Posterior vena cava (tissue), 2 donors: ENCODE measurements around the gene CBX3. TPM values are rescaled to one million over a fixed set of nuclear protein-coding genes. Genes with fewer than 3 reads are reported as not detected.
"Not testable (repeated sequence)": the region's sequence is repeated elsewhere in the genome, so short reads cannot be mapped to it uniquely, and the experiment has no call there.

Experiments used
- DNase-seq: peaks from one replicate; pipeline ENCODE4 v3.0.0-alpha.2; 2020; ENCODE audit warnings: low spot score
- intact Hi-C, 2 donors: fragments of 100-400 bp; cut with DNase I; formaldehyde crosslinking; loops; one replicate each; pipeline versions ENCODE4 v1.14.1 to v1.14.2; 2022 to 2023
- total RNA-seq, 2 donors: library from RNA; stranded (reverse); fragmentation: NEBNext Ultra II Directional; extraction: Animal tissue kit (Norgen Biotek cat#: 25700); gene quantifications; one replicate each; pipeline ENCODE4 v1.2.1, GENCODE V29; 2021
- donor health status: DM: yes; HTN: yes; CAD: no.
- donor health status: DM: yes; HTN: yes; CAD: no.

CBX3 gene
- total RNA-seq, 2 donors from 2014 or later, result 74.2 to 94.8 TPM

DNA sequence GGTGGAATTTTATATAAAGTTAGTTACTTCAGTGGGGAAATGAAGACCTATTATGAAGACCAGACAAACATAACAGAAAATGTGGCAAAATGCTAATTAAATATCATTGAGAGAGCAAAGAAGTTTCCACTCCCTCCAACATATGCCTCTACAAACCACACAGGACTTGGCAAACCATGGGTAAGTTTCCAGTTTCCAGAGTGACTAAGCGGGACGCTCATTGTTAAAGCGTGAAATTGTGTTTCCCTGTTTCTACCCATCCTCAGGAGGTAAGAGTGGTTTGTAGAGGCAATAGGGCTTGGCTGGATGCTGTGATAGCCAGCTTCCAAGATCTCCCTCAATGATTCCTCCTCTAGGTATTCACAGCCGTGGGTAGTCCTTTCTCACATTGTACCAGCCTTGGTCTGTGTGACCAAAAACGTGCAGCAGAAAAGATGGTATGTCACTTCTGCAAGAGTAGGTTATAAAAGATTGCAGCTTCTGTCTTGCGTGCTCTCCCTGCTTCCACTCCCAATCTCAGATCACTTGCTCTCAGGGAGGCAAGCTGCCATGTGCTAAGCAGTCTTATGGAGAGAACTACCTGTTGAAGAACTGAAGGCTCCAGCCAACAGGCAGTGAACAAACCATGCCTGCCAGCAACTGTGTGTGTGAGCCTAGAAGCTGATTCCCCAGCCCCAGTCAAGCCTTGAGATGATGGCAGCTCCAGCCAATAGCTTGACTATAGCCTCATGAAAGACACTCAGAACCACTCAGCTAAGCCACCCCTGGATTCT lies 35.7 kb downstream of the CBX3 start:
- intact Hi-C loops, result no loop called here
- no peak for DNase-seq

DNA sequence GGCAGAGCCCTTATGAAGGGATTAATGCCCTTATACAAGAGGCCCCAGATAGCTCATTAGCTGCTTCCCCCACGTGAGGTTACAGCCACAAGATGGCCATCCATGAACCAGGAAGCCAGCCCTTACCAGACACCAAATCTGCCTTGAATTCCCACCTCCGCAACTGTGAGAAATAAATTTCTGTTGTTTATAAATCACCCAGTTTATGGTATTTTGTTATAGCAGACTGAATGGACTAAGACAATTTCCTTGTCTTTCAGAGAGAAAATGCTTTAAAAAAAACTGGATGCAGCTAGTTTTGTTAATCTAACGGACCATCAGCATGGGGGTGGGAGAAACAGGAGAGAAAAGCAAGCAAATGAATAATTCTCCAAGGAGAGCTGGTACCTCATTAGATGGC lies 36.5 kb downstream of the CBX3 start:
- intact Hi-C loops, result no loop called here
- no peak for DNase-seq

- no peak for DNase-seq
- intact Hi-C loops, result no loop called here
Observed at GRCh38 chr7:26245150-26245549, 43.6 kb downstream of the CBX3 start.

GRCh38 chr7:26250239-26250638 lies 48.7 kb downstream of the CBX3 start:
- no peak for DNase-seq
- intact Hi-C loops, result no loop called here

DNA sequence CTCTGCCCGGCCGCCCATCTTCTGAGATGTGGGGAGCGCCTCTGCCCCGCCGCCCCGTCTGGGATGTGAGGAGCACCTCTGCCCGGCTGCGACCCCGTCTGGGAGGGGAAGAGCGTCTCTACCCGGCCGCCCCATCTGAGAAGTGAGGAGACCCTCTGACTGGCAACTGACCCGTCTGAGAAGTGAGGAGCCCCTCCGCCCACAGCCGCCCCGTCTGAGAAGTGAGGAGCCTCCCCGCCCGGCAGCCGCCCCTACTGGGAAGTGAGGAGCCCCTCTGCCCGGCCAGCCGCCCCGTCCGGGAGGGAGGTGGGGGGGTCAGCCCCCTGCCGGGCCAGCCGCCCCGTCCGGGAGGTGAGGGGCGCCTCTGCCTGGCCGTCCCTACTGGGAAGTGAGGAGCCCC lies 60.3 kb downstream of the CBX3 start:
- intact Hi-C loops, result not testable (repeated sequence)

More for the DNA sequence above, 60.3 kb downstream of the CBX3 start:
- DNase-seq, result not testable (repeated sequence)

Other genes starting within 250 kb of the CBX3 start
- 1 to 10 TPM; 1.8 to 2.0 TPM for gene NFE2L3, start 49.5 kb upstream of the CBX3 start, total RNA-seq
- gene HNRNPA2B1, start 999 bp upstream of the CBX3 start, total RNA-seq, result 100 to 1,000 TPM; 269 to 275 TPM
- gene SNX10, start 90.1 kb downstream of the CBX3 start, total RNA-seq, result 1 to 10 TPM; 4.0 to 6.5 TPM